ENCODE data around the gene ELFN1.

DNA sequence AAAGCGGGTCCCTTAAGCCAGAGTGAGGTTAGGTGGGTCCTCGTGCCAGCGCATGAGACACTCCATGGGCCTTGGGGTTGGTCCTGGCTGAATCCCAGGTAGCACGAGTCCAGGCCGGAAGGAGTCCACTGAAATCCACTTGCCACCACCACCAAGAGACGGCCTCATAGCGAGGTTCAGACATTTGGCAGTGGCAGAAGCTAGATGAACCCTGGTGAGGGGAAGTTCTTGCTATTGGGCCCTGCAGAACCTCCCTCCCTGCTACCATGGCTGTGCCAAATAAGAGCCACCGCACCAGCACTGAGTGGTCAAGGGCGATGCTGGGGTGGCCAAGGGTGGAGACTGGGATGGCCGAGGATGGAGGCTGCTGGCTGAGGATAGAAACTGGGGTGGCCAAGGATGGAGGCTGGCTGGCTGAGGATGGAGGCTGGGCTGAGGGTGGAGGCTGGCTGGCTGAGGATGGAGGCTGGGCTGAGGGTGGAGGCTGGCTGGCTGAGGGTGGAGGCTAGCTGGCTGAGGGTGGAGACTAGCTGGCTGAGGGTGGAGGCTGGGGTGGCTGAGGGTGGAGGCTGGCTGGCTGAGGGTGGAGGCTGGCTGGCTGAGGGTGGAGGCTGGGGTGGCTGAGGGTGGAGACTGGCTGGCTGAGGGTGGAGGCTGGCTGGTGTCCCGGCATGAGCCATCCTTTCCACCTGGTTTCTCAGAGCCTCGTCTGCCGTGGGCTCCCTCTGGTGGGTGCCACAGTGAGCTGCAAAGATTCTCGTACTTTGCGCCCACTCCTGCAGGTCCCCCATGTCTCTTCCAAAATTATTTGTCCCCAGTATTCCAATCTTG, 88.2 kb downstream of the ELFN1 start:
- no peak for TF ChIP-seq EZH2 (IDR thresholded peaks at IDR 0.05; ENCODE audit: insufficient read depth, low read length)
- TF ChIP-seq, protein P1, sequence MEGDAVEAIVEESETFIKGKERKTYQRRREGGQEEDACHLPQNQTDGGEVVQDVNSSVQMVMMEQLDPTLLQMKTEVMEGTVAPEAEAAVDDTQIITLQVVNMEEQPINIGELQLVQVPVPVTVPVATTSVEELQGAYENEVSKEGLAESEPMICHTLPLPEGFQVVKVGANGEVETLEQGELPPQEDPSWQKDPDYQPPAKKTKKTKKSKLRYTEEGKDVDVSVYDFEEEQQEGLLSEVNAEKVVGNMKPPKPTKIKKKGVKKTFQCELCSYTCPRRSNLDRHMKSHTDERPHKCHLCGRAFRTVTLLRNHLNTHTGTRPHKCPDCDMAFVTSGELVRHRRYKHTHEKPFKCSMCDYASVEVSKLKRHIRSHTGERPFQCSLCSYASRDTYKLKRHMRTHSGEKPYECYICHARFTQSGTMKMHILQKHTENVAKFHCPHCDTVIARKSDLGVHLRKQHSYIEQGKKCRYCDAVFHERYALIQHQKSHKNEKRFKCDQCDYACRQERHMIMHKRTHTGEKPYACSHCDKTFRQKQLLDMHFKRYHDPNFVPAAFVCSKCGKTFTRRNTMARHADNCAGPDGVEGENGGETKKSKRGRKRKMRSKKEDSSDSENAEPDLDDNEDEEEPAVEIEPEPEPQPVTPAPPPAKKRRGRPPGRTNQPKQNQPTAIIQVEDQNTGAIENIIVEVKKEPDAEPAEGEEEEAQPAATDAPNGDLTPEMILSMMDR (IDR thresholded peaks at IDR 0.05; ENCODE audit: insufficient read depth, low read depth, low read length): no peak

Measured in astrocyte (in vitro differentiated cells and primary cell).